H9 (cell line): ENCODE results near the gene CACNA2D3. TPM values are rescaled to one million over a fixed set of nuclear protein-coding genes. Genes with fewer than 3 reads are reported as not detected.

Experiments
- DNase-seq: peaks from one replicate; pipeline ENCODE4 v3.0.0-alpha.2; 2017
- H2AFZ ChIP-seq: one replicate; pipeline ENCODE4 v1.6.1; 2013; ENCODE audit warnings: mild to moderate bottlenecking, low read length, control low read depth, moderate library complexity
- H2AK5ac ChIP-seq: 2 replicates; pipeline ENCODE4 v1.6.1; 2013; ENCODE audit warnings: low read length, control low read depth, mixed read lengths; ENCODE audit not compliant: insufficient read length
- H2BK120ac ChIP-seq: one replicate; pipeline ENCODE4 v1.6.1; 2013; ENCODE audit warnings: low read depth, mild to moderate bottlenecking, low read length, control low read depth, inconsistent platforms; ENCODE audit not compliant: poor library complexity, severe bottlenecking
- H2BK12ac ChIP-seq: 2 replicates; pipeline ENCODE4 v1.6.1; 2013; ENCODE audit warnings: low read length, control low read depth, mixed read lengths, low read depth; ENCODE audit not compliant: insufficient read length
- H2BK15ac ChIP-seq: 2 replicates; pipeline ENCODE4 v1.6.1; 2013; ENCODE audit warnings: low read depth, low read length, control low read depth
- H2BK20ac ChIP-seq: one replicate; pipeline ENCODE4 v1.6.1; 2013; ENCODE audit warnings: low read depth, mild to moderate bottlenecking, low read length, control low read depth, inconsistent platforms; ENCODE audit not compliant: poor library complexity, severe bottlenecking
- H2BK5ac ChIP-seq: 2 replicates; pipeline ENCODE4 v1.6.1; 2013; ENCODE audit warnings: low read length, control low read depth, mixed read lengths; ENCODE audit not compliant: insufficient read length
- H3K14ac ChIP-seq: 2 replicates; pipeline ENCODE4 v1.6.1; 2013; ENCODE audit warnings: low read length, control low read depth; ENCODE audit not compliant: insufficient read depth
- H3K18ac ChIP-seq: 2 replicates; pipeline ENCODE4 v1.6.1; 2013; ENCODE audit warnings: low read depth, mild to moderate bottlenecking, mixed read lengths, low read length, control low read depth; ENCODE audit not compliant: insufficient read length
- H3K23ac ChIP-seq: 2 replicates; pipeline ENCODE4 v1.6.1; 2013; ENCODE audit warnings: low read length, control low read depth, mixed read lengths, low read depth; ENCODE audit not compliant: insufficient read length
- H3K23me2 ChIP-seq: 2 replicates; pipeline ENCODE4 v1.6.1; 2013; ENCODE audit warnings: low read depth, mild to moderate bottlenecking, mixed read lengths, low read length, control low read depth; ENCODE audit not compliant: insufficient read length, poor library complexity, severe bottlenecking
- H3K27ac ChIP-seq: 2 replicates; pipeline ENCODE4 v1.5.1; 2013; ENCODE audit warnings: low read length, control low read depth, mixed read lengths, low read depth; ENCODE audit not compliant: insufficient read length
- H3K27me3 ChIP-seq: 2 replicates; pipeline ENCODE4 v1.6.1; 2013; ENCODE audit warnings: low read length, control low read depth, inconsistent platforms; ENCODE audit not compliant: insufficient read depth
- H3K4ac ChIP-seq: 2 replicates; pipeline ENCODE4 v1.6.1; 2013; ENCODE audit warnings: low read depth, mild to moderate bottlenecking, control low read depth, inconsistent platforms, low read length, moderate library complexity
- H3K4me1 ChIP-seq: 2 replicates; pipeline ENCODE4 v1.6.1; 2013; ENCODE audit warnings: low read length, control low read depth, inconsistent platforms; ENCODE audit not compliant: insufficient read depth
- H3K4me2 ChIP-seq: 2 replicates; pipeline ENCODE4 v1.6.1; 2013; ENCODE audit warnings: low read length, control low read depth, mixed read lengths; ENCODE audit not compliant: insufficient read length, insufficient read depth
- H3K56ac ChIP-seq: 2 replicates; pipeline ENCODE4 v1.6.1; 2013; ENCODE audit warnings: low read depth, mild to moderate bottlenecking, mixed read lengths, low read length, control low read depth; ENCODE audit not compliant: insufficient read length
- H3K79me1 ChIP-seq: 2 replicates; pipeline ENCODE4 v1.6.1; 2013; ENCODE audit warnings: low read depth, mild to moderate bottlenecking, moderate library complexity, low read length, control low read depth, inconsistent platforms; ENCODE audit not compliant: insufficient read depth, poor library complexity, severe bottlenecking
- H3K79me2 ChIP-seq: 2 replicates; pipeline ENCODE4 v1.6.1; 2013; ENCODE audit warnings: low read length, control low read depth, inconsistent platforms; ENCODE audit not compliant: insufficient read depth
- H3K9ac ChIP-seq: 2 replicates; pipeline ENCODE4 v1.6.1; 2013; ENCODE audit warnings: low read length, control low read depth, mixed read lengths; ENCODE audit not compliant: insufficient read length; ENCODE audit errors: extremely low read depth
- H3K9me3 ChIP-seq: one replicate; pipeline ENCODE4 v1.6.1; 2013; ENCODE audit warnings: low read depth, low read length, inconsistent platforms; ENCODE audit not compliant: control insufficient read depth
- H3T11ph ChIP-seq: one replicate; pipeline ENCODE4 v1.6.1; 2013; ENCODE audit warnings: mild to moderate bottlenecking, low read length, control low read depth, inconsistent platforms
- H4K20me1 ChIP-seq: one replicate; pipeline ENCODE4 v1.6.1; 2013; ENCODE audit not compliant: control insufficient read depth, insufficient read length, insufficient read depth
- H4K5ac ChIP-seq: 2 replicates; pipeline ENCODE4 v1.6.1; 2013; ENCODE audit warnings: low read depth, mild to moderate bottlenecking, mixed read lengths, low read length, control low read depth; ENCODE audit not compliant: insufficient read length
- H4K8ac ChIP-seq: replicated peaks from 2 replicates; pipeline ENCODE4 v1.6.1; 2013; ENCODE audit warnings: low read length, control low read depth, mixed read lengths, low read depth; ENCODE audit not compliant: insufficient read length
- H4K91ac ChIP-seq: 2 replicates; pipeline ENCODE4 v1.6.1; 2013; ENCODE audit warnings: low read depth, mild to moderate bottlenecking, moderate library complexity, mixed read lengths, low read length, control low read depth; ENCODE audit not compliant: insufficient read length
- H3K27ac Mint-ChIP-seq, 3 experiments: 2 replicates in 2 of 3; 3 replicates in 1 of 3; pipeline ENCODE4 v1.8.0; 2020 to 2021; ENCODE audit warnings: mixed read lengths in 3 of 3, mild to moderate bottlenecking in 1 of 3, moderate library complexity in 1 of 3
- H3K27me3 Mint-ChIP-seq: 2 replicates; pipeline ENCODE4 v1.8.0; 2021; ENCODE audit warnings: low read depth, mild to moderate bottlenecking, moderate library complexity, mixed read lengths
- H3K36me3 Mint-ChIP-seq, 3 experiments: 2 replicates in 2 of 3; 3 replicates in 1 of 3; pipeline ENCODE4 v1.8.0; 2020 to 2021; ENCODE audit warnings: low read depth in 3 of 3, mixed read lengths in 3 of 3; ENCODE audit not compliant: insufficient read depth in 1 of 3
- H3K4me1 Mint-ChIP-seq, 2 experiments: 2 replicates each; pipeline ENCODE4 v1.8.0; 2020; ENCODE audit warnings: mixed read lengths in 2 of 2
- H3K4me3 Mint-ChIP-seq, 2 experiments: 2 replicates in 1 of 2; 3 replicates in 1 of 2; pipeline ENCODE4 v1.8.0; 2020 to 2021; ENCODE audit warnings: mild to moderate bottlenecking in 2 of 2, mixed read lengths in 2 of 2, moderate library complexity in 1 of 2
- H3K9me3 Mint-ChIP-seq, 2 experiments: 2 replicates in 1 of 2; 3 replicates in 1 of 2; pipeline ENCODE4 v1.8.0; 2020; ENCODE audit warnings: mild to moderate bottlenecking in 2 of 2, mixed read lengths in 2 of 2, moderate library complexity in 1 of 2
- CTCF ChIP-seq: fragments of 200-600 bp; sonication (generic); conservative IDR thresholded peaks from 3 replicates; pipeline ENCODE4 v1.8.0; 2021; ENCODE audit warnings: antibody characterized with exemption, mild to moderate bottlenecking
- WGBS: extraction: QIAGEN DNeasy Blood & Tissue Kit; methylation state at CpG from one replicate; pipeline ENCODE4 v1.1.7; 2013; ENCODE audit warnings: missing lambda C conversion rate, low lambda C conversion rate, mixed read lengths; ENCODE audit not compliant: insufficient read length; ENCODE audit errors: extremely low coverage; 5-methylcytosine and 5-hydroxymethylcytosine counted together
- total RNA-seq: library from RNA; stranded (reverse); gene quantifications from 2 replicates; pipeline ENCODE4 v1.2.1, GENCODE V29; 2021

CACNA2D3 gene
- total RNA-seq, 1 experiment from 2014 or later: 3.2 TPM

- no peak overlapping the region for H2BK15ac ChIP-seq
- no peak overlapping the region for H3K27ac ChIP-seq
- no peak overlapping the region for H3K56ac ChIP-seq
- no peak overlapping the region for H2BK20ac ChIP-seq
- H3K23ac ChIP-seq: no peak overlapping the region
- DNase-seq: no peak
- H4K5ac ChIP-seq: no peak overlapping the region
- no peak overlapping the region for H3K4ac ChIP-seq
- no peak overlapping the region for H4K8ac ChIP-seq
- no peak overlapping the region for H2AFZ ChIP-seq
- no peaks in the 10 kb centered on the region for H3K79me1 ChIP-seq
- H2BK120ac ChIP-seq: no peak overlapping the region
- no peak overlapping the region for H4K91ac ChIP-seq
- no peak overlapping the region for H3K4me3 Mint-ChIP-seq
- peaks cover 0 to 5% (median 4%) of the 10 kb centered on the region in 3 experiments; a peak in 3 of 7 replicates for H3K36me3 Mint-ChIP-seq
- H3K27me3 Mint-ChIP-seq: peaks cover 8% of the 10 kb centered on the region
- no peak overlapping the region for H2AK5ac ChIP-seq
- H3K4me2 ChIP-seq: no peak overlapping the region
- H2BK12ac ChIP-seq: no peak overlapping the region
- no CpG with 5 or more reads among the region's 6 CpGs for WGBS
- H3K9me3 ChIP-seq: no peaks in the 10 kb centered on the region
- H3K27ac Mint-ChIP-seq: no peak overlapping the region
- no peak overlapping the region for H2BK5ac ChIP-seq
- H3K27me3 ChIP-seq: no peaks in the 10 kb centered on the region
- no peak overlapping the region for H3K9ac ChIP-seq
- no peaks in the 10 kb centered on the region for H3K4me1 ChIP-seq
- no peak overlapping the region for H3K18ac ChIP-seq
- no peaks in the 10 kb centered on the region for H3K79me2 ChIP-seq
- H4K20me1 ChIP-seq: no peaks in the 10 kb centered on the region
- no peak overlapping the region for H3T11ph ChIP-seq
- no peak overlapping the region for H3K14ac ChIP-seq
- TF ChIP-seq CTCF: no peak
- peaks cover 10 to 16% of the 10 kb centered on the region in 2 experiments; a peak in 4 of 5 replicates for H3K9me3 Mint-ChIP-seq
- H3K23me2 ChIP-seq: no peaks in the 10 kb centered on the region
- H3K4me1 Mint-ChIP-seq: peaks cover 0 to 2% of the 10 kb centered on the region in 2 experiments; a peak in 1 of 4 replicates
Observed at GRCh38 chr3:54514416-54514815, 392.1 kb downstream of the CACNA2D3 start.
